Effector memory CD4-positive, alpha-beta T cell (primary cell): ENCODE results near the gene TMPO.
"Not testable (repeated sequence)": the region's sequence is repeated elsewhere in the genome, so short reads cannot be mapped to it uniquely, and the experiment has no call there.

Experiments used
- DNase-seq, 3 donors: peaks; one replicate each; pipeline ENCODE4 v3.0.0-alpha.2; 2020
- H3K27ac ChIP-seq: 2 replicates; pipeline ENCODE4 v1.7.0; 2013; ENCODE audit warnings: mild to moderate bottlenecking, low read length, moderate library complexity; ENCODE audit not compliant: insufficient read depth, poor library complexity, severe bottlenecking
- H3K27me3 ChIP-seq: replicated peaks from 2 replicates; pipeline ENCODE4 v1.7.0; 2013; ENCODE audit warnings: mild to moderate bottlenecking, low read length; ENCODE audit not compliant: insufficient read depth, control insufficient read depth, poor library complexity, severe bottlenecking
- H3K36me3 ChIP-seq: 2 replicates; pipeline ENCODE4 v1.7.0; 2013; ENCODE audit warnings: mild to moderate bottlenecking, low read length, moderate library complexity; ENCODE audit not compliant: control insufficient read depth, insufficient read depth
- H3K4me1 ChIP-seq: 2 replicates; pipeline ENCODE4 v1.7.0; 2013; ENCODE audit warnings: low read length, mild to moderate bottlenecking; ENCODE audit not compliant: control insufficient read depth, insufficient read depth, poor library complexity, severe bottlenecking
- H3K4me3 ChIP-seq: 2 replicates; pipeline ENCODE4 v1.7.0; 2013; ENCODE audit warnings: low read length, low read depth, mild to moderate bottlenecking; ENCODE audit not compliant: insufficient read depth, poor library complexity, severe bottlenecking
- H3K9me3 ChIP-seq: 2 replicates; pipeline ENCODE4 v1.7.0; 2013; ENCODE audit warnings: mild to moderate bottlenecking, low read length, moderate library complexity; ENCODE audit not compliant: control insufficient read depth

TMPO gene

DNA sequence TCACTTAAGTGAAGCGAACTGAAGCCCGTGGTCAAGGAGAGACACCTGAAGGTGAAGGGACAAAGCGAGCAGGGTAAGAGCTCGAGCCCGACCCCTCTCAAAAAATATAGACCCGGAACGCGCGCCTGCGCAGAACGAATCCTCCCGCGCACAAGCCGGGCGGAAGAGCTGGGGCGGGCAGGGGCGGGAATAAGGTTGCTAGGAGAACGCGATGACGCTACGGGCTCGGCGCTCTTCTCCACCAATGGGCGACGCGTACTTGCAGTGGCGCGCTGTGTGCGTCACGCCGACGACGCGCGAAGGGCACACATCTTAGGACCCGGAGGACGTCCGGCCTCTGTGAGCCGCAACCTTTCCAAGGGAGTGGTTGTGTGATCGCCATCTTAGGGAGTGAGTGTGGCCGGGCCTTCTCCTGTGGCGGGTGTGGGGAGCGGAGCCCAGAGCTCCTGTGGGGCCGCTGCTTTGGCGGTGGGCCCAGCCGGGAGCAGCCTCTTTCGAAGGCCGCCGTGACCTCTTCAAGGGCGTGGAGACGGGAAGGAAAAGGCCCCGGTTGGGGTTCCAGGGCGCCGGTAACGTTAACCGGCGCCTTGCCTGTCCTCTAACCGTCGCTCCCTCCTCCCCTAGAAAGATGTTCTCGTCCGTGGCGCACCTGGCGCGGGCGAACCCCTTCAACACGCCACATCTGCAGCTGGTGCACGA lies 78.1 kb downstream of the TMPO start, which contains the start of gene SLC25A3:
TSS of gene SLC25A3 (plus strand) at position 336 of the 699 bp plus-strand sequence. CDS start at position 629, 293 bp downstream.
- Histone ChIP-seq H3K4me1 (peaks cover 8% of the 10 kb centered on the region), H3K9me3 (no peaks in the 10 kb centered on the region), H3K27me3 (no peaks in the 10 kb centered on the region), H3K36me3 (peaks cover 20% of the 10 kb centered on the region), H3K27ac (peak within 1 kb of the TSS; percentile 98), H3K4me3 (peak within 1 kb of the TSS; percentile 91)
- peak; percentile 89 to 92 (median 91) for DNase-seq

DNA sequence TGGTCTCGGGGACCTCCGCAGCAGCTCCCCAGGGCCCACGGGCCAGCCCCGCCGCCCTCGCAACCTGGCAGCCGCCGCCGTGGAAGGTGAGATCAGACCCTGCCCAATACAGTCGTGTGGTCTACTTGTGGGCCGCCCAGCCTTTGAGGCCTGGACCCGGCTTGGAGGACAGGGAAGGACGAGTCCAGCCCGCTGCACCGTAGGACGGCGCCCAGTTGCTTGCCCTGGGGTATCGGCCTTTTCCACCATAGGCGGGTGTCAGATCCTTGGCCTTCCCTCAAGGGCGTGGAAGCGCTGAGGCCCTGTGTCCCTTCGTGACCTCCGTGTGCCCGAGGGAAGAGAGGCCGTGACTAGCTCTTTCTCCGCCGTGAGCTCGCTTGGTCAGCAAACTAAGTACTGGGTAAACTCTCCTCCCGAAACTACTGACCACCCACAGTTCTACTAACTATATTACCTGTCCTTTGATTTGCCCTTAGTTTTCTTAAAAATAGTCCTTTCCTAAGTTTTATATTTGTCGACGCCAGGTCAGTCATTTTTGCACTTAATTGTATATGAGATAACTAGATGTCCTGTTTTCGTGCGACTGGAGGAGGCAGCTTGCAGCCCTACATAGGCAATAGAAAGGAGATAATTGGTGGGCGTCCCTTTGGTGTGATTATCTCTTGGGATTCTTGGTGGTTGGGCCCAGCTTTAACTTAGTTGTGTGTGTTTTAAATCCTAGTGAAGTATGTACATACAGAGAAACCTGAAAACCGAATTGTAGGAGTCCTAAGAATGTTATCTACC lies 78.9 kb downstream of the TMPO start:
- Histone ChIP-seq H3K4me1 (peaks cover 8% of the 10 kb centered on the region), H3K36me3 (peaks cover 28% of the 10 kb centered on the region), H3K27ac (peak overlapping the region; percentile 98), H3K9me3 (no peaks in the 10 kb centered on the region), H3K4me3 (peak overlapping the region; percentile 91), H3K27me3 (no peaks in the 10 kb centered on the region)
- no peak for DNase-seq

DNA sequence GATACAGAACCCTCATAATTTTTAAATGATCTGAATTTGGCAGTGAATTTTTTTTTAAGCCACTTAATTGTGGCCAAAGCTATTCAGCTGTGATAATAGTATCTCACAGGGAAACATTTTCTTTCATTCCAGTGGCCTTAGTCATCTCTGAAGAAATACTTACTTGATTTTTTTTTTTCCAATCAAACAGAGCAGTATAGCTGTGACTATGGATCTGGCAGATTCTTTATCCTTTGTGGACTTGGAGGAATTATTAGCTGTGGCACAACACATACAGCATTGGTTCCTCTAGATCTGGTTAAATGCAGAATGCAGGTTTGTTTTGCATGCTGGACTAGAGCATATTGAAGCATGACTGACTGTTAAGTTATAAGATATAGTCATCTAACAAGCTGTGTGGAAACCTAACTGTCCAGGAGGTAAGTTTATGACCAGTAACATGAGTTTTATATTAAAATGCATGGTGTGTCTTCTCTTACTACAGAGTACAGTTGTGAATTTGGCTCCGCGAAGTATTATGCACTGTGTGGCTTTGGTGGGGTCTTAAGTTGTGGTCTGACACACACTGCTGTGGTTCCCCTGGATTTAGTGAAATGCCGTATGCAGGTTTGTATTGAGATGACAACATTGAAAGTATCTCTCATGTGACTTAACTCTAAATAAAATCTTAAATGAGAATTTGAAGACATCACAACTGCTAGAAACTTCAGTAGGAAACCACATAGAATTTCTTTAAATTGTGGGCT lies 80.0 kb downstream of the TMPO start:
- H3K27me3 ChIP-seq: no peaks in the 10 kb centered on the region
- DNase-seq: peak in 2 of 3 donors; percentile 2
- peak overlapping the region; percentile 91 for H3K4me3 ChIP-seq
- H3K36me3 ChIP-seq: peaks cover 39% of the 10 kb centered on the region
- H3K9me3 ChIP-seq: no peaks in the 10 kb centered on the region
- peaks cover 8% of the 10 kb centered on the region for H3K4me1 ChIP-seq
- H3K27ac ChIP-seq: peak overlapping the region; percentile 38

DNA sequence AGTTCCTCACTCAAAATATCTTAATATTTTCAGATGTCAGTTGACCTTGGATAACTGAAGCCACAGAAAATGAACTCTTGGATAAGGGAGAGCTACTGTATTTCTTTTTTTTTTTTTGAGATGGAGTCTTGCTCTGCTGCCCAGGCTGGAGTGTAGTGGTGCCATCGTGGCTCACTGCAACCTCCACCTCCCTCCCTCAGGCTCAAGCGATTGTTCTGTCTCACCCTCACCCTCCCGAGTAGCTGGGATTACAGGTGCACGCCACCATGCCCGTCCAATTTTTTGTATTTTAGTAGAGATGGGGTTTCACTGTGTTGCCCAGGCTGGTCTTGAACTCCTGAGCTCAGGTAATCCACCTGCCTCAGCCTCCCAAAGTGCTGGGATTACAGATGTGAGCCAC lies 81.9 kb downstream of the TMPO start:
- H3K27ac ChIP-seq, H3K4me3 ChIP-seq, H3K27me3 ChIP-seq, H3K9me3 ChIP-seq, DNase-seq, H3K4me1 ChIP-seq: not testable (repeated sequence)
- H3K36me3 ChIP-seq: peaks cover 57% of the 10 kb centered on the region
